H54 (cell line): ENCODE measurements around the gene PLS3.
A peak's percentile ranks its signal among the peaks of the same experiment; 100 is the strongest.

Experiments
- DNase-seq: peaks from one replicate; pipeline ENCODE4 v3.0.0; 2011; ENCODE audit warnings: low spot score, mixed read lengths; ENCODE audit not compliant: insufficient read length
- FAIRE-seq: peaks from 3 replicates; lab custom pipeline; 2011; peaks lifted over from hg19 to GRCh38; lab: Jason Lieb, UNC
- POLR2A ChIP-seq: IDR thresholded peaks from 2 replicates; pipeline ENCODE4 v1.6.1; 2011; ENCODE audit warnings: low read depth, mild to moderate bottlenecking, low read length

PLS3 gene

DNA sequence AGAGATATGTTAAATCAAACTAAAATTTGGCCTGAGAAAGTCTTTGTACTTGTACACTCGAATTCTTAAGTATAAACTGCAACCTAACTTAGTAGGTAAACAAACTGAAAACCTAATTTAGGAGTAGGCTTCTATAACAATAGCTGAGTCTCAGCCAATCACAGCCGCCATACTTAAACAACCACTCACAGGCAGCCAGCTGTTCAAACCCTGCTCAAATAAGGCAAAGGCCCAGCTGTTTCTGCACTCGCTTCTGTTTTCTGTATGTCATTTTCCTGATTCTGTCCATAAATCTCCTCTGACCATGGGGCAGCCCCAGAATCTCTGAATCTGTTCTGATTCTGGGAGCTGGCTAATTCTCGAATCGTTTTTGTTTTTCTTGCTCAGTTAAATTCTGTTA, 7.8 kb upstream of the PLS3 start:
- FAIRE-seq (no peak), DNase-seq (no peak)
- no peak for TF ChIP-seq POLR2A

DNA sequence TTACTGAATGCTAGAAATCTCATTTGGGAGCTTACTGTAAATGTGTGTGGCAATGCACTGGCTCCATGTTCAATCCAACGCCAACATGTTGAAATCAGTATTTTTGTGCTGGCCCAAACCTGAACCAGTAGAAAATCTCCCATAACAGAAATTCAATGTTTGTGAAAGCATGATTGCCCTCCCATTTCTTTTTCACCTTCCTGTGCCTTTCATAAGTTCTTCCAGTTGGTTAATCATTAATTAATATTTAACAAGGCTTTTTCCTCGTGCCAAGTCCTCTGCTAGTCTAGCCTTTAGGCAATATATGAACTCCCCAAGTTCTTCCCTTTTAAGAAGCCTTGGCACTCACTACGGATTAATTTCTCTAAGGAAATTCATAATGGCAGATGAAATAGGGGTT, 1.3 kb upstream of the PLS3 start:
- no peak for TF ChIP-seq POLR2A
- no peak for FAIRE-seq
- DNase-seq, result no peak

DNA sequence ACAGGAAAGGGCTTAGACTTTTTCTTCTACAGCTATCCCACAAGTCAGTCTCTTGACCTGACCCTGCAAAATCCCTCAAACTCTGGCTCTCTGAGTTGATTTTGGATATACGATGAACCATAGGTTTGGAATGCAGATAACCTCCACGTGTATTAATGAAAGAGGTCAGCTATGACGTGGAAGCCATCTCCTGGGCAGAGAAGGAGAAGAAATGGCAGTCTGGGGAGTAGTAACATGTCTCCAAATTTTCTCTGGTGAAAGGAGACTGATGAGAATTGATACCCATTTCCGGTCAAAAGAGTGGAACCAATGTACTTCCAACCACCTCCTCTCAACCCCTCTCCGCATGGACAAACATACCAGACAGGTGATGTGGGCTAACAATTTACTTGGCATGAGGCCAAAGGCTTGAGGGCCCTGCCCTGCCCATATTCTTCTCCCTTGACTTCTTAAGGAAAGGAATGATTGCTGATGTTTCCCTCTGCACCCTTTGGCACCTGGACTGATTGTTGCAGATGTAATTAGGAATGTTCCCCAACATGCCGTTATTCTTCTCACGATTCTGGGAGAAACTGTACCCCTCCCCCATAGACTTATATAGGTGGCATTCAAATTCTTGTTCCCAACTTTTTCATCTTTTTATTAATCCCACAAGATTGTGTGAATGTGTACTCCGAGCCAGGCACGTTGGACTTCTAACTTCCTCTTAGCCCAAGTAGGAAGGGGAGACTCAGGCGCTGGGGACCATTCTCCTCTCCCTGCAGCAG, 580 bp upstream of the PLS3 start:
- FAIRE-seq (peak; percentile 78), DNase-seq (no peak)
- no peak for TF ChIP-seq POLR2A

DNA sequence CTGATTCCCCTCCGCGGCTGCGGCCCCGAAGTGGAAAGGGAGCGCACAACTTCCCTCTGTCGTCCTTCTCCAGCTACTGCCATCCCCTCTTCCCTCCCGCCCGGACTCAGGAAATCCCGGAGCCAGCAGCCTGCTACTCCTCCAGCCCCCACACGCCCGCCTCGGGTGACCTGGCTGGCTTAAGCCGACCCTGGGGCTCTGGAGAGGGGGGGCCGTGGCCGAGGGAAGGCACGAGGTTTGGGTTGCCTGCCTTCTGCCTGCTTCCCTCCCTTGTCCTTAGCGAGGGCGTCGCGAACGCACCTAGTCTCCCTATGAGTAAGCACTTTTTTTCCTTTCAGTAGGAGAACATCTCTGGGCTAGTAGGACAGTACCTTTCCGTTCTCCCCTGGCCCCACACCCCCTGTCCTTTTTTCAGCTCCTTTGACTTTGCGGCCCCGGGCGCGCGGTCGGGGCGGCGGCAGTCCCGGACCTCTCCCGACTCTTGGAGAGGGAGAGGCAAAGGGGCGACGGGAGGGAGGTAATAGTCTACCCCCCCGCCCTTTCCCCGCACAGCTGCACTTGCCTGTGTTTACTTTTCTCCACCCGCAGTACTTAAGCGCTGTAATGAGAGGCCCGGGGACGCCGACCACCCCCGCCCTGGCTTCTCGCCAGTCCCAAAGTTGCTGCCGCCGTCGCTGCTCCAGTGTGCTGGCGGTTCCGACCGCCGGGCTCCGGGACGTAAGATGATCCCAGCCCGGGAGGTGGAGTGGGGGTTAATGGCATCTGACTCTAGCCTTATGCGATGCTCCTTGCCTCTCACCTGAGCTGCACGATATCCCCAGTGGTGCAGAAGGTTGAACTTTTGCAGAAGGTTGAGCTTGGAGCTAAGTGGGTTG, 868 bp downstream of the PLS3 start:
- FAIRE-seq, result no peak
- no peak for DNase-seq
- TF ChIP-seq POLR2A, result no peak

DNA sequence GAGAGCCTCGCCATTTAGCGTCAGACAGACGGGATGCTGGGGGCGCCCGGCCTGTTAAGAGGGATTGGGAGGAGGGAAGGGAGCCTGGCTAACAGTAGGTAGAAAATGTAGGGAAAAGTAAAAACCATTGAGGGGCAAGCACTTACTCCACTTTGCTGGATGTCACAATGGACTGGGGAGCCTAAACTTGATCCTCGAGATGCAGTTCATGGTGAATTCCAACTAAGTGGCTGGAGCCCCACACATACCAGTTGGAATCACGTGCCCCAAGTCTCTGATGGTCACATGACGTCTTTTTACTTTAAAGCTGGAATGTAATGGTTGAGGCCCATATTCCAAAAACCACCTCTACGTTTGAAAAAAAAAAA, 1.5 kb downstream of the PLS3 start:
- TF ChIP-seq POLR2A, result 0 out of 2 replicates have a peak, but pooled peaks have one; percentile 4
- FAIRE-seq (peak; percentile 53), DNase-seq (no peak)

DNA sequence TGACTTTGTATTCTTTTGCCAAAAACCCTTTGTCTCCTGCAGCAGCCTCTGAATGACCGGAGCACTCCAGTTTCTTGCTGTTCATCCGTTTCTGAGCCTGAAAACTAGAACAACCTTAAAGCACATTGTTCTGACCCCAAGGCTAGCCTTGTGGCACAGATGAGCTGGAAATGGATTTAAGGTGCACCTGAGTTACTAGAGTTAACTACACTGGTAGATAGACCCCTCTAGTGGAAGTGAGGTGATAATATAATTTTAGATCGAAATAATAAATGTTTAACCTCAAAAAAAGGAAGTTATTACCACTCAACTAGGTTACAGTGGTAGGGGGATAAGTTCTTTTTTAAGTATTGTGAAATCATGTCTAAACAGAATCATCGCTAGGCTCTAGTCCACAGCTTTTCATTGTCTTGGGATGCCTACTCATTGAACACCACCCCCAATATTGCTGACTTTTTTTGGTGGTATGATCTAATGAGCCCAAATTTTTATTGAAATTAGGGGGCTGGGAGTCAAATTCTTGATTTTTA, 2.7 kb downstream of the PLS3 start:
- no peak for TF ChIP-seq POLR2A
- DNase-seq (no peak), FAIRE-seq (no peak)

DNA sequence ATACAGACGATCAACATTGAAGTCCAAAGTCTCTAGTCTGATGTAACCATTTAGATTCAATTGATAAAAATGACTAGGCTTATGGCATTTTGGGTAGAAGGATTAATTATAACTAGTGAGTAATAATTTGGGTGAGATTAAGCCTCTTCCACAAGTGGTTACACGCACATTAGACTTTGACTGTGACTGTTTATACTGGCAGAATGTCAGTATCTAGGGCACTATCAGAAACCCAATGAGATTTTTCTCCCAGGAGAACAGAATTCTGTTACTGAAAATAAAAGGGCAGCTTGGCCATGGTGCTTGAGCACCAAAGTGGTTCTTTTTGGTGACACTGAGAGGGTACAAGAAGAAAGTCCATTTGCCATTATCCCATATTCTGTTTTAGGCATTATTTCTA, 3.3 kb downstream of the PLS3 start:
- DNase-seq (no peak), FAIRE-seq (no peak)
- TF ChIP-seq POLR2A, result no peak

DNA sequence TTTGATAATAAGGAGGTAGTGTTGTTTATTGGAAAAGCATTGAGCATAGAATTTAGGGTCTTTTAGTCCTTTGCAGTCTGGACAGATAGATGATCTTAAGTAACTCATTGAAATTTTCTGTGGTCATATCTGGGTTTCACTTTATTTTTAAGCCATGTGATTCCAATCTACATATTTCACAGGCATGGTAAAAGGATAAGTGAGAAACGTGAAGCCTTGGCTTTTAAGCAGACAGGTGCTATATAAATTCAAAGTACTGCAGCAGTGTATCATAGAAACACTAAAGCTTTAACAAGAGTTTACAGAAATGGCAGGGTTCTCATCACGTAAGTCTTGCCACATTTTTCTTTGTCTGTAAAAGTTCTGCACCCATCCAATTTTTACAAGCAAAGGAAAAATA, 4.9 kb downstream of the PLS3 start:
- no peak for TF ChIP-seq POLR2A
- no peak for DNase-seq
- FAIRE-seq, result no peak

DNA sequence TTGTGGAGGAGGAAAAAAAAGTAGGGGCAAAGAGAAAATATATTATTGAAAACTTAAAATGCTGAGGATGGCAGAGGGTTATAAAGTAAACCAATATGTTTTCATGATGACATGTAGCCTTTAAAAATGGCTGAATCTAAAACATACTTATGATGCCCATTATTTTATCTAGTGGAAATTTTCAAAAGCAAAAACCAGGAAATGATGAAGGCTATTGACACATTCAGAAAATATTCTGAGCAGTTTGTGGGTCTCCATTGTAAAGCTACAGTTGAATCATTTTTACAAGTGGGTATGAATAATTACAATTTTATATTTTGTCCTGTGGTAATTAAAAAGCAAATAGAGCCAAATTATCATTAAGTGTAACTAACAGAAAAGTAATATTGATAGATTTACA, 10.7 kb downstream of the PLS3 start:
- TF ChIP-seq POLR2A, result no peak
- FAIRE-seq (no peak), DNase-seq (no peak)

DNA sequence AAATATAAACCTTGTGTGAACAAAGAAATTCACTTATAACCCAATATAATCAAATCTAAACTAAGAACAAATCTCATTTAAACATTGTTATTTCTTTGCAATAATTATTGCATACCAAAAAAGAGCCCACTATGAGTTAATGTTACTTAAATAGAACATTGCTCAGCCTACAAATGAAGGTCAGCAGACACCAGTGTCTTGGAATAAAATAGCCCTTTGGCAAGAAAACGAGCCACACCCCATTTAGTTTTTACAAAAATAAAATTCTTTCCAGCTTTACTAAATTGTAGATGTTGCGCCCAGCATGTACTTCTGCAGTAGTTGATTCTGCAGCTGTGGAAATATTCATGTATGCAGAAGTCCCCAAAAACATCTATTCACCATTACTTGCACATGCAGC, 12.2 kb downstream of the PLS3 start:
- FAIRE-seq (no peak), DNase-seq (no peak)
- TF ChIP-seq POLR2A, result no peak

DNA sequence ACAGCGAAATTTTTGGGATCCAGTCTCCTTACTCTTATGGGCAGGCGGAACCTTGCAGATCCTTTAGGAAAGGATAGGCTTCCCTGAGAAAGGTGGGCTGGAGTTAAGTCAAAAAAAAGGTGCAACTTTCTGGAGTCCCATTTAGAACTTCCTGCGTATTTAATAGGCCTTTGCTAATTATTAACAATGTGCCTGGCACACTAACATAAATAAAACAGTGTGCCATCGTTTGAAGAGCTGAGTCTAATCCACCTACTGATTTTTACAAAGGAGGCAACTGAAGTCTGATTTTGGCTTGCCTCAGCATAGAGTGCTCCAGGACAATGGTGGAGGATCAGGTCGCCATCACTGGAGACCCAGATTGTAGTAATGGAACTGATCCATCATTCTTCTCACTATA, 15.7 kb downstream of the PLS3 start:
- DNase-seq, result no peak
- TF ChIP-seq POLR2A, result no peak
- no peak for FAIRE-seq

DNA sequence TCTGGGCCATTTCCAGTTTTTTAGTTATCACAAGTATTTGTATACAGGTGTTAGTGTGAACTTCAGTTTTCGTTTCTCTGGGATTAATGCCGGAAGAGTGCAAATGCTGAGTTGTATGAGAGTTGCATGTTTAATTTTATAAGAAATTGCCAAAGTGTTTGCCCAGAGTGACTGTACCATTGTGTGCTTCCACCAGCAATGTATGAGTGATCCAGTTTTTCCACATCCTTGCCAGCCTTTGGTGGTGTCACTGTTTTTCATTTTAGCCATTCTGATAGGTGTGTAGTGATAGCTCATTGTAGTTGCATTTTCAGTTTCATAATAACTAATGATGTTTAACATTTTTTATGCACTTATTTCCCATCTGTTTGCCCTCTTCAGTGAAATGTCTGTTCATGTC, 18.4 kb downstream of the PLS3 start:
- TF ChIP-seq POLR2A, result no peak
- DNase-seq (no peak), FAIRE-seq (no peak)

DNA sequence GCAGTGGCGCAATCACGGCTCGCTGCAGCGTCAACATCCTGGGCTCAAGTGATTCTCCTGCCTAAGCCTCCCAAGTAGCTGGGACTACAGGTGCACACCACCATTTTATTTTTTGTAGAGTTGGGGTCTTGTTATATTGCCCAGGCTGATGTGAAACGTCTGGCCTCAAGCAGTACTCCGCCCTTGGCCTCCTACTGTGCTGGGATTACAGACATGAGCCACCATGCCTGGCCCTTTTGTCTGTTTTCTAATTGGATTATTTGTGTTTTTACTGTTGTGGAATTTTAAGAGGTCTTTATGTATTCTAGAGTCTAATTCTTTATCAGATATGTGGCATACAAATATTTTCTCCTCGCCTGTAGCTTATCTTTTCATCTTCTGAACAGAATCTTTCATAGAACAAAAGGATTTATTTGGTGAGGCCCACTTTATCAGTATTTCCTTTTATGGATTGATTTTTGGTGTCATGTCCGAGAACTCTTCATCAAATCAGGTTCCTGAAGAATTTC, 18.9 kb downstream of the PLS3 start:
- TF ChIP-seq POLR2A, result no peak
- FAIRE-seq (no peak), DNase-seq (no peak)
